ENCODE data around the gene PTPRD. TPM values are rescaled to one million over a fixed set of nuclear protein-coding genes. Genes with fewer than 3 reads are reported as not detected.

PTPRD gene
- total RNA-seq, 3 donors from 2014 or later (not counting 1 experiment from before 2014, with no cell fraction given), result 0.05 to 0.68 TPM; not detected in 1

DNA sequence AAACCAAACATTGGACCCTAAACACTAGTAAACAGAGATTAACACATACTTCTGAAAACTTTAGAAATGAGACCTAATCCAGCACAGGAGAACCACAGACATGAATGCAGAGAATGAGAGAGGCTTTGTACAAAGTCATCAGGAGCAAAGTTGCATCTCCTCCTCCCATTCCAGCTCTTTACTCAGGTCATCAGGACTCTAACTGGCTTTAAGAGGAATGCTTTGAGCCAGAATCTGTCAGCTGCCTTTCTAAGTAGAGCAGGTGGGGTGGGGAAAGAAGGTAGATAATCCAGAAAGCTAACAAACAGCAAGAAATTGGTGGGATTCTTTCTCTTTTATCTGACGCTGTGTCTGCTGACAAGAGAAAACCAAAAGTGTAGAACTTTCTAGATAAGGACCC, 2230.5 kb downstream of the PTPRD start:
- Histone ChIP-seq H3K27me3 (ENCODE audit: control insufficient read depth, insufficient read depth, low read length) (no peaks in the 10 kb centered on the region), H3K4me1 (ENCODE audit: control insufficient read depth, insufficient read depth, low read length) (no peaks in the 10 kb centered on the region), H3K27ac (ENCODE audit: low read length) (no peak overlapping the region), H3K36me3 (ENCODE audit: control insufficient read depth, insufficient read depth, low read length) (no peaks in the 10 kb centered on the region), H3K4me3 (ENCODE audit: low read length) (no peak overlapping the region), H3K9me3 (ENCODE audit: control insufficient read depth, insufficient read depth, low read length) (no peaks in the 10 kb centered on the region)
- H3K9me3 Mint-ChIP-seq, result peaks cover 0 to 2% of the 10 kb centered on the region in 2 donors
- no peak overlapping the region for H3K4me3 Mint-ChIP-seq
- no peaks in the 10 kb centered on the region for H3K36me3 Mint-ChIP-seq
- H3K27me3 Mint-ChIP-seq (ENCODE audit: low read depth in 2 of 2), result no peaks in the 10 kb centered on the region
- no peak overlapping the region for H3K27ac Mint-ChIP-seq
- no peaks in the 10 kb centered on the region for H3K4me1 Mint-ChIP-seq
- 80% methylated on average over 1 of the region's 1 CpG for WGBS (ENCODE audit: insufficient coverage)
- no peak for ATAC-seq
- TF ChIP-seq, protein P1, sequence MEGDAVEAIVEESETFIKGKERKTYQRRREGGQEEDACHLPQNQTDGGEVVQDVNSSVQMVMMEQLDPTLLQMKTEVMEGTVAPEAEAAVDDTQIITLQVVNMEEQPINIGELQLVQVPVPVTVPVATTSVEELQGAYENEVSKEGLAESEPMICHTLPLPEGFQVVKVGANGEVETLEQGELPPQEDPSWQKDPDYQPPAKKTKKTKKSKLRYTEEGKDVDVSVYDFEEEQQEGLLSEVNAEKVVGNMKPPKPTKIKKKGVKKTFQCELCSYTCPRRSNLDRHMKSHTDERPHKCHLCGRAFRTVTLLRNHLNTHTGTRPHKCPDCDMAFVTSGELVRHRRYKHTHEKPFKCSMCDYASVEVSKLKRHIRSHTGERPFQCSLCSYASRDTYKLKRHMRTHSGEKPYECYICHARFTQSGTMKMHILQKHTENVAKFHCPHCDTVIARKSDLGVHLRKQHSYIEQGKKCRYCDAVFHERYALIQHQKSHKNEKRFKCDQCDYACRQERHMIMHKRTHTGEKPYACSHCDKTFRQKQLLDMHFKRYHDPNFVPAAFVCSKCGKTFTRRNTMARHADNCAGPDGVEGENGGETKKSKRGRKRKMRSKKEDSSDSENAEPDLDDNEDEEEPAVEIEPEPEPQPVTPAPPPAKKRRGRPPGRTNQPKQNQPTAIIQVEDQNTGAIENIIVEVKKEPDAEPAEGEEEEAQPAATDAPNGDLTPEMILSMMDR (IDR thresholded peaks at IDR 0.05), result no peak
- no peak for DNase-seq
- intact Hi-C loops (cut with micrococcal nuclease), result no loop called here

DNA sequence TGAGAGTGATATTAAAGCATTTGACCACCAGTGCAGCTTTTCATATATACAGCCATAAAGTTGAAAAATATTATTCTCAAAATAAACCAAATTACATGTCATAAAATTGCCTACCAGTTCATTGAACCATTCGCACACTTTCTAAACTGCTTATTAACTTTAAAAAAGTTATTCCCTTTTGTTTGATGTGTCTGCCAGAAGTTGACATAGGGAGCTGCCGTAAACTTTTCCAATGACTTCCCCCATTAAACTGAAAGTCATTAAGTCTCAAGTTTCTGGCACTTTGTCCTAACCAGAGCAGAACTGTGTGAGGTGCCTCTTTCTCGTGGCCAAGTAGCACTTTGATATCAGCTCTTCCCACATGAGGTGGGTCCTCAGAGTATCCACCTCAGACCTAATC, 2231.2 kb downstream of the PTPRD start:
- Histone ChIP-seq H3K27me3 (ENCODE audit: control insufficient read depth, insufficient read depth, low read length) (no peaks in the 10 kb centered on the region), H3K4me1 (ENCODE audit: control insufficient read depth, insufficient read depth, low read length) (no peaks in the 10 kb centered on the region), H3K27ac (ENCODE audit: low read length) (no peak overlapping the region), H3K4me3 (ENCODE audit: low read length) (no peak overlapping the region), H3K36me3 (ENCODE audit: control insufficient read depth, insufficient read depth, low read length) (no peaks in the 10 kb centered on the region), H3K9me3 (ENCODE audit: control insufficient read depth, insufficient read depth, low read length) (no peaks in the 10 kb centered on the region)
- TF ChIP-seq, protein P1 (IDR thresholded peaks at IDR 0.05), result no peak
- Mint-ChIP-seq H3K4me3 (no peak overlapping the region), H3K9me3 (no peaks in the 10 kb centered on the region), H3K27me3 (ENCODE audit: low read depth in 2 of 2) (no peaks in the 10 kb centered on the region), H3K27ac (no peak overlapping the region), H3K36me3 (no peaks in the 10 kb centered on the region), H3K4me1 (no peaks in the 10 kb centered on the region)
- intact Hi-C loops (cut with micrococcal nuclease), result no loop called here
- ATAC-seq (no peak), DNase-seq (no peak)
- 83% methylated on average over 3 of the region's 3 CpGs for WGBS (ENCODE audit: insufficient coverage)

DNA sequence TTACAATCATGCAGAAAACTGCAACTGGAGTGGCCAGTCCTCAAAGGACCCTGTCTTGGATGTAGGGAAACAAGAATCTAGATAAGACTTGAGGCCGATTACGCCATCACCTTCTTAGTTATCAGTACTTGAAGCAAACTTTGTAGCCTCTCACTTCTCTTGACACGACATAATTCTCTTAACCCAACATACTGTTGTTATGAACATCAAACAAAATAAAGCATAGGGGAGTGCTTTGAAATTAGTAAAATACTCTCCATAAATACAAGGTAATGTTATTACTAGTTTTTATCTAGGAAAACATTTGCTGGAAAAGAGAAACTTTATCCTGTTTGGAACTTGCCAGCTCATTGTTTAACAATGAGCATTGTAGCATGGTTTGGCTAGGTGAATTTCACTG, 2238.3 kb downstream of the PTPRD start:
- 90% methylated on average over 2 of the region's 3 CpGs for WGBS (ENCODE audit: insufficient coverage)
- H3K27ac ChIP-seq (ENCODE audit: low read length), result no peak overlapping the region
- intact Hi-C loops (cut with micrococcal nuclease), result no loop called here
- no peaks in the 10 kb centered on the region for H3K27me3 Mint-ChIP-seq (ENCODE audit: low read depth in 2 of 2)
- TF ChIP-seq, protein P1 (IDR thresholded peaks at IDR 0.05), result no peak
- no peaks in the 10 kb centered on the region for H3K36me3 Mint-ChIP-seq
- no peaks in the 10 kb centered on the region for H3K9me3 Mint-ChIP-seq
- H3K4me1 ChIP-seq (ENCODE audit: control insufficient read depth, insufficient read depth, low read length), result no peaks in the 10 kb centered on the region
- no peaks in the 10 kb centered on the region for H3K27me3 ChIP-seq (ENCODE audit: control insufficient read depth, insufficient read depth, low read length)
- no peak overlapping the region for H3K4me3 ChIP-seq (ENCODE audit: low read length)
- DNase-seq, result no peak
- no peak for ATAC-seq
- no peak overlapping the region for H3K27ac Mint-ChIP-seq
- no peak overlapping the region for H3K4me3 Mint-ChIP-seq
- no peaks in the 10 kb centered on the region for H3K36me3 ChIP-seq (ENCODE audit: control insufficient read depth, insufficient read depth, low read length)
- H3K9me3 ChIP-seq (ENCODE audit: control insufficient read depth, insufficient read depth, low read length), result no peaks in the 10 kb centered on the region
- H3K4me1 Mint-ChIP-seq, result no peaks in the 10 kb centered on the region

DNA sequence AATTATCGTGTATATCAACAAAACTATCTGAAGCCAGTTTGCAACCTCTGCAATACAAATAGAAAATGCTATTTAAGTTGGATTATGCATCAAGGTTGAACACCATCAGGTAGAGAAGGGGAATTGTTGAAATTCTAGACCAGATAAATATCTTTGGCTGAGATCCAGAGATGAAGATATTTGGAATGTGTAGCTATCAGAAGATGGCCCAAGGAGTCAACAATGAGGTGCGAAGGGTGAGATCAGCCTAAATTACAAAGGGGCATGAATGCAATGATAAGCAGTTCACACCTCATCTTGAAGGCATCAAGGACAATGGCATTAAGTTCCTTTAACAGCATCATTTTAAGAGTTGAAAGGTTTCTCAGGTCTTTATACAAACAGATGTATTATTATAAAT, 2241.1 kb downstream of the PTPRD start:
- intact Hi-C loops (cut with micrococcal nuclease), result no loop called here
- Histone ChIP-seq H3K4me1 (ENCODE audit: control insufficient read depth, insufficient read depth, low read length) (no peaks in the 10 kb centered on the region), H3K27ac (ENCODE audit: low read length) (no peak overlapping the region), H3K36me3 (ENCODE audit: control insufficient read depth, insufficient read depth, low read length) (no peaks in the 10 kb centered on the region), H3K9me3 (ENCODE audit: control insufficient read depth, insufficient read depth, low read length) (no peaks in the 10 kb centered on the region), H3K4me3 (ENCODE audit: low read length) (no peak overlapping the region), H3K27me3 (ENCODE audit: control insufficient read depth, insufficient read depth, low read length) (no peaks in the 10 kb centered on the region)
- Mint-ChIP-seq H3K36me3 (no peaks in the 10 kb centered on the region), H3K9me3 (no peaks in the 10 kb centered on the region), H3K4me1 (no peaks in the 10 kb centered on the region), H3K4me3 (no peak overlapping the region), H3K27ac (no peak overlapping the region), H3K27me3 (ENCODE audit: low read depth in 2 of 2) (no peaks in the 10 kb centered on the region)
- ATAC-seq (no peak), DNase-seq (no peak)
- TF ChIP-seq, protein P1 (IDR thresholded peaks at IDR 0.05), result no peak
- 100% methylated on average over 1 of the region's 2 CpGs for WGBS (ENCODE audit: insufficient coverage)
